Type B pancreatic cell (in vitro differentiated cells): ENCODE measurements around the gene DLGAP4. TPM values are rescaled to one million over a fixed set of nuclear protein-coding genes. Genes with fewer than 3 reads are reported as not detected.

Experiments
- DNase-seq: peaks from one replicate; pipeline ENCODE4 v3.0.0; 2021; ENCODE audit warnings: mixed read lengths; ENCODE audit not compliant: unreplicated experiment; ENCODE audit errors: extremely low spot score
- H3K27ac Mint-ChIP-seq: 2 replicates; pipeline ENCODE4 v1.8.0; 2021; ENCODE audit warnings: mild to moderate bottlenecking, mixed read lengths
- H3K27me3 Mint-ChIP-seq: 2 replicates; pipeline ENCODE4 v1.8.0; 2021; ENCODE audit warnings: mixed read lengths
- H3K36me3 Mint-ChIP-seq: 2 replicates; pipeline ENCODE4 v1.8.0; 2021; ENCODE audit warnings: mixed read lengths
- H3K4me1 Mint-ChIP-seq: one replicate; pipeline ENCODE4 v1.8.0; 2021; ENCODE audit warnings: mixed read lengths; ENCODE audit not compliant: unreplicated experiment
- H3K4me3 Mint-ChIP-seq: 2 replicates; pipeline ENCODE4 v1.8.0; 2021; ENCODE audit warnings: mild to moderate bottlenecking, mixed read lengths
- H3K9me3 Mint-ChIP-seq: 2 replicates; pipeline ENCODE4 v1.8.0; 2021; ENCODE audit warnings: mixed read lengths
- CTCF ChIP-seq: fragments of 200-600 bp; sonication (generic); conservative IDR thresholded peaks from 2 replicates; pipeline ENCODE4 v1.5.0; 2021; ENCODE audit warnings: antibody characterized with exemption, mild to moderate bottlenecking
- total RNA-seq: library from RNA; stranded (reverse); gene quantifications from 2 replicates; pipeline ENCODE4 v1.2.1, GENCODE V29; 2021; ENCODE audit warnings: low replicate concordance

Gene DLGAP4
- total RNA-seq, 1 donor from 2014 or later = 78.0 TPM

- no peak overlapping the region for H3K4me3 Mint-ChIP-seq
- no peak for TF ChIP-seq CTCF
- no peak for DNase-seq
- peaks cover 6% of the 10 kb centered on the region for H3K36me3 Mint-ChIP-seq
- no peaks in the 10 kb centered on the region for H3K4me1 Mint-ChIP-seq
- no peak overlapping the region for H3K27ac Mint-ChIP-seq
- no peaks in the 10 kb centered on the region for H3K27me3 Mint-ChIP-seq
- no peaks in the 10 kb centered on the region for H3K9me3 Mint-ChIP-seq
These were observed 226.2 kb downstream of the DLGAP4 start for GRCh38 chr20:36532388-36532787.

GRCh38 chr20:36532822-36533221, 226.7 kb downstream of the DLGAP4 start:
- peaks cover 4% of the 10 kb centered on the region for H3K36me3 Mint-ChIP-seq
- no peaks in the 10 kb centered on the region for H3K9me3 Mint-ChIP-seq
- H3K27ac Mint-ChIP-seq = no peak overlapping the region
- H3K4me3 Mint-ChIP-seq = no peak overlapping the region
- H3K27me3 Mint-ChIP-seq = no peaks in the 10 kb centered on the region
- no peaks in the 10 kb centered on the region for H3K4me1 Mint-ChIP-seq
- no peak for TF ChIP-seq CTCF
- no peak for DNase-seq

- no peaks in the 10 kb centered on the region for H3K9me3 Mint-ChIP-seq
- H3K36me3 Mint-ChIP-seq = no peaks in the 10 kb centered on the region
- H3K27ac Mint-ChIP-seq = no peak overlapping the region
- peaks cover 15% of the 10 kb centered on the region for H3K4me1 Mint-ChIP-seq
- H3K4me3 Mint-ChIP-seq = no peak overlapping the region
- H3K27me3 Mint-ChIP-seq = no peaks in the 10 kb centered on the region
- no peak for DNase-seq
- peak; percentile 27 for TF ChIP-seq CTCF
These were observed 232.0 kb downstream of the DLGAP4 start for GRCh38 chr20:36538026-36538722.

- Mint-ChIP-seq H3K9me3 (no peaks in the 10 kb centered on the region), H3K36me3 (no peaks in the 10 kb centered on the region), H3K4me1 (peaks cover 15% of the 10 kb centered on the region), H3K27ac (no peak overlapping the region), H3K4me3 (peak overlapping the region; percentile 70), H3K27me3 (no peaks in the 10 kb centered on the region)
- no peak for DNase-seq
- no peak for TF ChIP-seq CTCF
These were observed 234.5 kb downstream of the DLGAP4 start for GRCh38 chr20:36540551-36541211.

GRCh38 chr20:36541227-36541767, 235.2 kb downstream of the DLGAP4 start, which contains the start of gene MYL9:
MYL9 (plus strand) TSS chr20:36541519; CDS start chr20:36544885, 3,366 bp downstream.
- Mint-ChIP-seq H3K4me1 (peaks cover 15% of the 10 kb centered on the region), H3K27me3 (no peaks in the 10 kb centered on the region), H3K4me3 (peak within 1 kb of the TSS; percentile 72), H3K9me3 (no peaks in the 10 kb centered on the region), H3K36me3 (no peaks in the 10 kb centered on the region), H3K27ac (no peak within 1 kb of the TSS)
- no peak for DNase-seq
- no peak for TF ChIP-seq CTCF
